NCI-H2227 (cell line): ENCODE results near the gene ARF6.
"Not testable (repeated sequence)": the region's sequence is repeated elsewhere in the genome, so short reads cannot be mapped to it uniquely, and the experiment has no call there.

ENCODE experiments used
- DNase-seq: peaks from one replicate; lab custom pipeline; 2025; ENCODE audit not compliant: unreplicated experiment; lab: John Stamatoyannopoulos, UW

ARF6 gene

DNA sequence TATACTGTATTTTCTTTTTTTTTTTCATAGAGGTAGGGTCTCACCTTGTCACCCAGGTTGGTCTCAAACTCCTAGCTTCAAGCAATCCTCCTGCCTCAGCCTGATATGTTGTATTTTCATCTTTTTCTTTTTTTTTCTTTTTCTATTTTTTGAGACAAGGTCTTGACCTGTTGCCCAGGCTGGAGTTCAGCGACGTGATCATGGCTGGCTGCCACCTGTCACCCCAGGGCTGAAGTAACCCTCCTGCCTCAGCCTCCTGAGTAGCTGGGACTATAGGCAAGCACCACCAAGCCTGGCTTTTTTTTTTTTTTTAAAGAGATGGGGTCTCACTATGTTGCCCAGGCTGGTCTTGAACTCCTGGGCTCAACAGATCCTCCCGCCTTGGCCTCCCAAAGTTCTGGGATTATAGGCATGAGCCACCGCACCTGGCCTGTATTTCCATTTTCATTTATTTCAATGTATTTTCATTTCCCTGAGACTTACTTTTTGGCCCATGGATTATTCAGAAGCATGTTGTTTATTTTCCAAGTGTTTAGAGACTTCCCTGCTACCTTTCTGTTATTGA, 16.2 kb upstream of the ARF6 start:
- DNase-seq = no peak

DNA sequence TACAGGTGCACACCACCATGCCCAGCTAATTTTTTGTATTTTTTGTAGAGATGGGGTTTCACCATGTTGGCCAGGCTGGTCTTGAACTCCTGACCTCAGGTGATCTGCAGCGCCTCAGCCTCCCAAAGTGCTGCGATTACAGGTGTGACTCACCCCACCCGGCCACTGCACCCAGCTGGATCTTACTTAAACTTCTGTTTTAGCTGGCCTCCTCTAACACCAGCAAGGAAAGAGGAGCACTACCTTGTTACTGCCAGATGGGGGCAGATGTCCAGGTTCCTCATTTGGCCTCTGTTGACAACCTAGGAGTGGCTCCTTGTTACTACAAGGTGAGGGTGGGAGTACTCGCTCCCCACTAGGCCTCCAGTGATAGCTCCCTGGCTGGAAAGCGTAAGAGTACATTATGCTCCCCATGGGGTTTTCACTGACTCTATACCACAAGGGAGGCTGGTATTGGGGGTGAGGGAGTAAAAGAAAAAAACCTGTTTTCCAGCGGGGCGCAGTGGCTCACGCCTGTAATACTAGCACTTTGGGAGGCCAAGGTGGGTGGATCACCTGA, 13.2 kb upstream of the ARF6 start:
- peak; percentile 64 for DNase-seq

DNA sequence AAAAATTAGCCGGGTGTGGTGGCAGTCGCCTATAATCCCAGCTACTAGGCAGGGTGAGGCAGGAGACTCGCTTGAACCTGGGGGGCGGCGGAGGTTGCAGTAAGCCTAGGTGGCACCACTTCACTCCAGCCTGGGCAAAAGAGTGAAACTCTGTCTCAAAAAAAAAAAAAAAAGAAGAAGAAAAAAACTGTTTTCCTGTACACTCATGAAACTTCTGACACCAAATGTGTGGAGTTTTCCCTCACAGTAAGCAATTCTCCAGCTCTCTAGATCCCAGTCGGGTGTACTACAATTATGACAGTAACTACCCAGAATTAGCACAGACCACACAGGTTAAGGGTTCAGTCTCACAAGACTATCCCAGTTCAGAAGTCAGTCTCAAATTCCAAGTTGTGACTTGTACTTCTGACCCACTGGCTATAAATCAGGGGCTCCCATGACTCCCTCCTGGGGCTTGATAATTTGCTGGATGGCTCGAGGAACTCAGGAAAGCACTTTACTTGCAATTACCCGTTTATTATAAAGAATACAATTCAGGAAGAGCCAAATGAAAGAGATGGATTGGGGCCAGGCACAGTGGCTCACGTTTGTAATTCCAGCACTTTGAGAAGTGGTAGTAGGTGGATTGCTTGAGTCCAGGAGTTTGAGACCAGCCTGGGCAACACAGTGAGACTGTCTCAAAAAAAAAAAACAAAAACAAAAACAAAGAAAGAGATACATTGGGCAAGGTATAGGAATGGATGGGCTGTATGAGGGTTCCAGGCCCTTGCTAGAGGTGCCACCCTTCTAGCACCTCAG, 12.4 kb upstream of the ARF6 start:
- DNase-seq = peak; percentile 88

GRCh38 chr14:49881350-49882001, 11.4 kb upstream of the ARF6 start:
- no peak for DNase-seq

DNA sequence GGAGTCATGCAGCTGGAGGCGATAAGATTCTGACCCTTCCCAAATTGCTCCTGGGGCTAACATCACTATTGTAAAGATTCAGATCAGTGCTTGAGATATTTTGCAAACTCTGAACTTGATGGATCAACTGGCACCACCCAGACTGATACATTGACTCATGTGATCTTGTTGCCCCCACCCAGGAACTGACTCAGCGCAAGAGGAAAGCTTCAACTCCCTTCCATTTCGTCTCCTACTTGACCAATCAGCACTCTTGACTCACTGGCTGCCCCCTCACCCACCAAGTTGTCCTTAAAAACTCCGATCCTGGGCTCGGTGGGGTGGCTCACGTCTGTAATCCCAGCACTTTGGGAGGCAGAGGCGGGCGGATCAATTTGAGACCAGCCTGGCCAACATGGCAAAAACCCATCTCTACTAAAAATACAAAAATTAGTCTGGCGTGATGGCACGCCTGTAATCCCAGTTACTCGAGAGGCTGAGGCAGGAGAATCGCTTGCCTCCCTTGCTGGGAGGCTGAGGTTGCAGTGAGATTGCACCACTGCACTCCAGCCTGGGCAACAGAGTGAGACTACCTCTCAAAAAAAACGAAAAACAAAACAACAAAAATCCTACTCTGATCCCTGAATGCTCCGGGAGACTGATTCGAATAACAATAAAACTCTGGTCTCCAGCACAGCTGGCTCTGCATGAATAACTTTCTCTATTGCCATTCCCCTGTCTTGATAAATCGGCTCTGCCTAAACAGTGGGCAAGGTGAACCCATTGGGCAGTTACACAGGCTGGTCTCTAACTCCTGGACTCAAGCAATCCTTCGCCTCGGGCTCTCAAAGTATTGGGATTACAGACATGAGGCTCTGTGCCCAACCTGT, 9.8 kb upstream of the ARF6 start:
- no peak for DNase-seq

DNA sequence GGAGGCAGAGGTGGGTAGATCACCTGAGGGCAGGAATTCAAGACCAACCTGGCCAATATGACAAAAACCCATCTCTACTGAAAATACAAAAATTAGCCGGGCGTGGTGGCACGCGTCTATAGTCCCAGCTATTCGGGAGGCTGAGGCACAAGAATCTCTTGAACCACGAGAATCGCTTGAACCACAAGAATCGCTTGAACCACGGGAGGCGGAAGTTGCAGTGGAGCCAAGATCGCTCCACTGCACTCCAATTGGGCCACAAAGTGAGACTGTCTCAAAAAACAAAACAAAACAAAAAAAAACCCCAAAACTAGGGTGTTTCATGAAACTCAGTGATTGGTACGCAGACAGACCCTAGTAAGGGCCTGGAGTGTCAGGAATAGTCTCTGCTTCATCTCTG, 6.4 kb upstream of the ARF6 start:
- no peak for DNase-seq

DNA sequence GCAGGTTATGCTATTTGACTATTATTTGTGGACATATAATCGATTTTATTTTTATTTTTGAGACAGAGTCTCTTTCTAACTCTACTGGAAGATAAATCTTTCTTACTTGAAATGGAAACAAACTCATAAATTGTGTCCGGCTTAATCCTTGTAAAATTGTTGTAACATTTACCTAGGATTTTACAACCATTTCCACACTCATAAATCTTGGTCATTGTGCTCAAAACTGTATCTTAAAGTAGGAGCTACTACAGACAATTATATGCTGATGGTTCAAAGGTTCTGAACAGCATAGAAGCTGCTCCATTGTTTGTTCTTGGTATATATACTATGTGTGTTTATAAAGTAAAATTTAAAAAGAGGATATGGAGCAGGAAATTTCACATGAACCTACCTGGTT, 4.6 kb upstream of the ARF6 start:
- no peak for DNase-seq

GRCh38 chr14:49892301-49892635, 614 bp upstream of the ARF6 start:
- DNase-seq = peak; percentile 71

DNA sequence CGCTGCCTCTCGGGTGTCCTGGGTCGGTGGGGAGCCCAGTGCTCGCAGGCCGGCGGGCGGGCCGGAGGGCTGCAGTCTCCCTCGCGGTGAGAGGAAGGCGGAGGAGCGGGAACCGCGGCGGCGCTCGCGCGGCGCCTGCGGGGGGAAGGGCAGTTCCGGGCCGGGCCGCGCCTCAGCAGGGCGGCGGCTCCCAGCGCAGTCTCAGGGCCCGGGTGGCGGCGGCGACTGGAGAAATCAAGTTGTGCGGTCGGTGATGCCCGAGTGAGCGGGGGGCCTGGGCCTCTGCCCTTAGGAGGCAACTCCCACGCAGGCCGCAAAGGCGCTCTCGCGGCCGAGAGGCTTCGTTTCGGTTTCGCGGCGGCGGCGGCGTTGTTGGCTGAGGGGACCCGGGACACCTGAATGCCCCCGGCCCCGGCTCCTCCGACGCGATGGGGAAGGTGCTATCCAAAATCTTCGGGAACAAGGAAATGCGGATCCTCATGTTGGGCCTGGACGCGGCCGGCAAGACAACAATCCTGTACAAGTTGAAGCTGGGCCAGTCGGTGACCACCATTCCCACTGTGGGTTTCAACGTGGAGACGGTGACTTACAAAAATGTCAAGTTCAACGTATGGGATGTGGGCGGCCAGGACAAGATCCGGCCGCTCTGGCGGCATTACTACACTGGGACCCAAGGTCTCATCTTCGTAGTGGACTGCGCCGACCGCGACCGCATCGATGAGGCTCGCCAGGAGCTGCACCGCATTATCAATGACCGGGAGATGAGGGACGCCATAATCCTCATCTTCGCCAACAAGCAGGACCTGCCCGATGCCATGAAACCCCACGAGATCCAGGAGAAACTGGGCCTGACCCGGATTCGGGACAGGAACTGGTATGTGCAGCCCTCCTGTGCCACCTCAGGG, 679 bp downstream of the ARF6 start:
- DNase-seq = peak; percentile 76

- not testable (repeated sequence) for DNase-seq
These were observed 1.6 kb downstream of the ARF6 start for GRCh38 chr14:49894214-49895107.

DNA sequence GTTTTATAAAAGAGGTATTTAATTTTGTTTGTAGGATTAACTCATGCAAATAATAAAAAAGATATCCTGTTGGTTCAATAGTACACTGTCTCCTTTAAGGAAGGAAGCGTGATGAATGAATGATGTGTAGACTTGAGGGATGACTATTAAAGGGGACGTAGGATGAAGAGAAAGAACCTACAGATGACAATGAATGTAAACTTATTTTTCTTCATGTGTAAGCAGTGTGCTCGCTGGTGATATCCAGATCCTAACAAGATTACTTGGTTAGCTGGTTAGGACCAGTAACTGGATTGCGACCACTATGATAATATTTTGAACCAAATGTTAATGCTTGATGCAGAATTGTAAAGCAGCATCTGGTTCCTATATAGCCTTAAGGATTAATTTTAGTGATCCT, 2.6 kb downstream of the ARF6 start:
- DNase-seq = no peak

- not testable (repeated sequence) for DNase-seq
These were observed 3.4 kb downstream of the ARF6 start for GRCh38 chr14:49896272-49896671.

DNA sequence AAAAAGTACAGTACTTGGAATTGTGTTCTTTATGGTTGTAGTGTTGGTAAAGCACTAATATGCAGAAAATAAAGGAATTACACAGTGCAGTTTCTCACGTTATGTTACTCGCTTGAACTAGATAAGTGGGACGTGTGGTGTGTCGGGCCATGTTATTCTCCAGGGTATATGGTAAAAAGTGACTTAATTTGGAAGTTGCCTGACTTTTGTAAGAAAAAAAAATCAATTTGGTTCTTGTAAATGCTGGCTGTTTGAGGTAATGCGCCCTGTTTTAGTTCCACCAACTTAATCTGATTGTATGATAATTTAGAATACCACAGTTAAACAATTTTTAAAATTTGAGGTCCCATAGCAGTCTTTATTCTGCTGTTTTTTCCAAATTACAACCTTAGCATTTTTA, 4.1 kb downstream of the ARF6 start:
- no peak for DNase-seq

DNA sequence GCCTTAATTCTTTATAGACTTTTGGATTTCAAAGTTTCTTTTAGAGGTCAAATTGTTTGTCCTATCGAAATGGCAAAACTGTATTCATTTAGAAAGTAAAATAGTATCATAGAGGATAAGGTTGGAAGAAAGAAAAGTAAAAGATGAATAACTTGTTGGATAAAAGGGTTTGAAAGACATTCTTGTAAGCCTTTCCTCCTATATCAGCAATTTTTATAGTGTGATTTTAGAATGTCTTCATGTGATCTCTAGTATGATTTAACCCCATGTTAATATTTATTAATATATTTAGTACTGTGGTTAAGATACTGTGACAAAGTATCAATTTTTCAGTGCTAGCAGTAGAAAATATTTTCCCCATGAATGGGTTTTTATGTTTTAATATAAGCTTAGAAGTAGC, 4.5 kb downstream of the ARF6 start:
- DNase-seq = no peak

- DNase-seq = no peak
These were observed 5.1 kb downstream of the ARF6 start for GRCh38 chr14:49897965-49898364.

DNA sequence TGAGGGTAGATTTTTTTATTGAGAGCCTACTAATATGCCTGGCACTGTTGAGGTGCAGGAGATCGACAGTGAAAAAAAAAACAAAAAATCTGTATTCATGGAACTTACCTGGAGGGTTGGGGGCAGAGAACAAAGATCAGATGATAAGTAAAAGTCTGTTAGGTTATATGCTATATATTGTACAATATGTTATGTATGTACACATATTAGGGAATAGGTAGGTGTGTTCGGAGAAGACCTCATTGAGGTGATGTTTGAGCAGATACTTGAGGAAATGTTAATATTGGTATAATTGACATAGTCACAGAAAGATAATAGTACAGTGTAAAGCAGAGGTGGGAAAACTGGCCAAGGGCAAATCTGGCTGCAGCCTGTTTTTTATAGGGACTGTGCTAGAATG, 5.6 kb downstream of the ARF6 start:
- no peak for DNase-seq

DNA sequence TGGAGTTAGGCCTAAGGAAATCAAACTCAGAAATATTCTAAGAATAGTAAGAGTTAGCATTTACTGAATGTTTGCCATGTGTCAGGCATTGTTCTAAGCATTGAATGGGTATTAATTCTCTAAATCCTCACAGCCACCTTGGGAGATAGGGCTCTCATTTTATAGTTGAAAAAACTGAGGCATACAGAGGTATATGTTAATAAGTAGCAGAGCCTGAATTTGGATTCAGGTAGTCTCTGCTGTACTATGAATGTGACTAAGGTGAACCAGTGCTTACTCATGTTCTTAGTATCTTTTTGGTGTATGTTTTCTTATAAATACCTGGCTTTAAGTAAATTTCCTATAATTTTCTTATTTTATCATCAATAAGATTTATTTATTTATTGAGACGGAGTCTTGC, 8.1 kb downstream of the ARF6 start:
- no peak for DNase-seq

- not testable (repeated sequence) for DNase-seq
These were observed 9.9 kb downstream of the ARF6 start for GRCh38 chr14:49902679-49903246.

DNA sequence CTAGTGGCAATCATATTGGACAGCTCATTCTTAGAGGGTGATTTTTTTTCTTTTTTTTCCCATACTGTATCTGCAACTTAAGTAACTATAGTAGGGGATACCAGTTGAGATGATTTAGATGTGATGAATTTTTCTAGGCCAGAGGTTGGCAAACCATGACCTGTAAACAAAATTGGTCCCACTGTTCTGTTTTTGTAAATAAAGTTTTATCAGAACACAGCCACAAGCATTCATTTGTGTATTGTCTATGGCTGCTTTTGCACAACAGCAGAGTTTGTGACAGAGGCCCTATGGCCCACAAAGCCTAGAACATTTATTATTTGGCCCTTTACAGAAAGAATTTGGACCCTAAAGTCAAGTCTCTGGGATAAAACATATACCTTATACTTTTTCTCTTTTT, 11.4 kb downstream of the ARF6 start:
- DNase-seq = no peak
